ENCODE data around the gene THAP7. TPM values are rescaled to one million over a fixed set of nuclear protein-coding genes. Genes with fewer than 3 reads are reported as not detected.

THAP7 gene
- total and polyA plus RNA-seq, 2 donors from 2014 or later = 25.5 to 44.1 TPM

GRCh38 chr22:20957102-20957682 lies 44.7 kb downstream of the THAP7 start:
- Histone ChIP-seq H3K9ac (ENCODE audit: low read length in 3 of 3) (peak overlapping the region in 1 of 3 donors; percentile 61), H3K9me3 (ENCODE audit: control insufficient read depth in 2 of 3, insufficient read depth in 1 of 3, low read length in 3 of 3) (no peaks in the 10 kb centered on the region), H3K4me3 (ENCODE audit: low read length in 3 of 3) (peak overlapping the region; percentile 26 to 67 (median 56)), H3K36me3 (ENCODE audit: control insufficient read depth in 2 of 3, insufficient read depth in 3 of 3, low read length in 3 of 3) (peaks cover 0 to 11% (median 3%) of the 10 kb centered on the region in 3 donors), H3K4me1 (ENCODE audit: control insufficient read depth in 2 of 3, insufficient read depth in 2 of 3, low read depth in 1 of 3, low read length in 3 of 3) (peaks cover 0 to 15% (median 6%) of the 10 kb centered on the region in 3 donors), H3K27me3 (ENCODE audit: control insufficient read depth, insufficient read depth, low read length) (no peaks in the 10 kb centered on the region), H3K27ac (ENCODE audit: low read depth in 2 of 2, low read length in 2 of 2) (peak overlapping the region; percentile 17 to 51)
- no peak for TF ChIP-seq CTCF (IDR thresholded peaks at IDR 0.05; ENCODE audit: borderline replicate concordance, extremely low read depth, insufficient read depth)
- intact Hi-C loops (cut with DNase I) = no loop called here
- FAIRE-seq (no peak), DNase-seq (peak in 3 of 5 donors; percentile 39 to 82 (median 60))

- no peaks in the 10 kb centered on the region for H3K9me3 ChIP-seq (ENCODE audit: control insufficient read depth in 2 of 3, insufficient read depth in 1 of 3, low read length in 3 of 3)
- TF ChIP-seq CTCF (IDR thresholded peaks at IDR 0.05; ENCODE audit: borderline replicate concordance, extremely low read depth, insufficient read depth) = no peak
- H3K4me1 ChIP-seq (ENCODE audit: control insufficient read depth in 2 of 3, insufficient read depth in 2 of 3, low read depth in 1 of 3, low read length in 3 of 3) = peaks cover 0 to 17% (median 9%) of the 10 kb centered on the region in 3 donors
- peak overlapping the region; percentile 41 to 51 for H3K27ac ChIP-seq (ENCODE audit: low read depth in 2 of 2, low read length in 2 of 2)
- DNase-seq = peak in 3 of 5 donors; percentile 41 to 59 (median 55)
- H3K9ac ChIP-seq (ENCODE audit: low read length in 3 of 3) = peak overlapping the region in 1 of 3 donors; percentile 61
- H3K36me3 ChIP-seq (ENCODE audit: control insufficient read depth in 2 of 3, insufficient read depth in 3 of 3, low read length in 3 of 3) = peaks cover 0 to 11% (median 3%) of the 10 kb centered on the region in 3 donors
- H3K4me3 ChIP-seq (ENCODE audit: low read length in 3 of 3) = peak overlapping the region in 2 of 3 donors; percentile 56 to 67
- intact Hi-C loops (cut with DNase I) = no loop called here
- FAIRE-seq = no peak
- H3K27me3 ChIP-seq (ENCODE audit: control insufficient read depth, insufficient read depth, low read length) = no peaks in the 10 kb centered on the region
These were observed 45.4 kb downstream of the THAP7 start for GRCh38 chr22:20956258-20957101.

GRCh38 chr22:20955548-20955947 lies 46.4 kb downstream of the THAP7 start:
- intact Hi-C loops (cut with DNase I) = no loop called here
- Histone ChIP-seq H3K27me3 (ENCODE audit: control insufficient read depth, insufficient read depth, low read length) (no peaks in the 10 kb centered on the region), H3K4me3 (ENCODE audit: low read length in 3 of 3) (no peak overlapping the region), H3K9ac (ENCODE audit: low read length in 3 of 3) (no peak overlapping the region), H3K36me3 (ENCODE audit: control insufficient read depth in 2 of 3, insufficient read depth in 3 of 3, low read length in 3 of 3) (peaks cover 4 to 11% (median 9%) of the 10 kb centered on the region in 3 donors), H3K27ac (ENCODE audit: low read depth in 2 of 2, low read length in 2 of 2) (no peak overlapping the region), H3K4me1 (ENCODE audit: control insufficient read depth in 2 of 3, insufficient read depth in 2 of 3, low read depth in 1 of 3, low read length in 3 of 3) (peaks cover 0 to 23% (median 19%) of the 10 kb centered on the region in 3 donors), H3K9me3 (ENCODE audit: control insufficient read depth in 2 of 3, insufficient read depth in 1 of 3, low read length in 3 of 3) (no peaks in the 10 kb centered on the region)
- DNase-seq (no peak), FAIRE-seq (no peak)
- no peak for TF ChIP-seq CTCF (IDR thresholded peaks at IDR 0.05; ENCODE audit: borderline replicate concordance, extremely low read depth, insufficient read depth)
